ENCODE measurements around the gene MYLIP.

DNA sequence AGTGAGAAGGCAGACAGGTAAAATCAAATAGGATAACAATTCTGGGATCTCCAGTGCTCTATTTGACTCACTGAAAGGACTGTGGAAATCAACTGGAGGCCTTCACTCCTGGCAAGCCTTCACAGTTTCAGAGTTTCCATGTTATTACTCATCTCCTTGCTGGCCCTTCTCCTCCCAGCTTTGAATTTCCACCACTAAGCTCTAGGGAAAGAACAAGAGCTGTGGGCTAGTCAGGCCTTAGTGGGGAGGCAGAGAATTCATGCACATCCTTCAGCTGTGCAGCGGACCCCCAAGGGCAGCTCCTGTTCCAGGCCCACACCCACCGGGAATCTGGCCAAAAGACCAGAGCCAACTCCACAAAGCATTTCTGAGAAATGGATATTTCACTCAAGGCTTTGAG, 26.0 kb downstream of the MYLIP start:
- TF ChIP-seq, protein P1, sequence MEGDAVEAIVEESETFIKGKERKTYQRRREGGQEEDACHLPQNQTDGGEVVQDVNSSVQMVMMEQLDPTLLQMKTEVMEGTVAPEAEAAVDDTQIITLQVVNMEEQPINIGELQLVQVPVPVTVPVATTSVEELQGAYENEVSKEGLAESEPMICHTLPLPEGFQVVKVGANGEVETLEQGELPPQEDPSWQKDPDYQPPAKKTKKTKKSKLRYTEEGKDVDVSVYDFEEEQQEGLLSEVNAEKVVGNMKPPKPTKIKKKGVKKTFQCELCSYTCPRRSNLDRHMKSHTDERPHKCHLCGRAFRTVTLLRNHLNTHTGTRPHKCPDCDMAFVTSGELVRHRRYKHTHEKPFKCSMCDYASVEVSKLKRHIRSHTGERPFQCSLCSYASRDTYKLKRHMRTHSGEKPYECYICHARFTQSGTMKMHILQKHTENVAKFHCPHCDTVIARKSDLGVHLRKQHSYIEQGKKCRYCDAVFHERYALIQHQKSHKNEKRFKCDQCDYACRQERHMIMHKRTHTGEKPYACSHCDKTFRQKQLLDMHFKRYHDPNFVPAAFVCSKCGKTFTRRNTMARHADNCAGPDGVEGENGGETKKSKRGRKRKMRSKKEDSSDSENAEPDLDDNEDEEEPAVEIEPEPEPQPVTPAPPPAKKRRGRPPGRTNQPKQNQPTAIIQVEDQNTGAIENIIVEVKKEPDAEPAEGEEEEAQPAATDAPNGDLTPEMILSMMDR (conservative IDR thresholded peaks at IDR 0.05; ENCODE audit: low read depth in 2 of 2): no peak
- TF ChIP-seq, protein P2, sequence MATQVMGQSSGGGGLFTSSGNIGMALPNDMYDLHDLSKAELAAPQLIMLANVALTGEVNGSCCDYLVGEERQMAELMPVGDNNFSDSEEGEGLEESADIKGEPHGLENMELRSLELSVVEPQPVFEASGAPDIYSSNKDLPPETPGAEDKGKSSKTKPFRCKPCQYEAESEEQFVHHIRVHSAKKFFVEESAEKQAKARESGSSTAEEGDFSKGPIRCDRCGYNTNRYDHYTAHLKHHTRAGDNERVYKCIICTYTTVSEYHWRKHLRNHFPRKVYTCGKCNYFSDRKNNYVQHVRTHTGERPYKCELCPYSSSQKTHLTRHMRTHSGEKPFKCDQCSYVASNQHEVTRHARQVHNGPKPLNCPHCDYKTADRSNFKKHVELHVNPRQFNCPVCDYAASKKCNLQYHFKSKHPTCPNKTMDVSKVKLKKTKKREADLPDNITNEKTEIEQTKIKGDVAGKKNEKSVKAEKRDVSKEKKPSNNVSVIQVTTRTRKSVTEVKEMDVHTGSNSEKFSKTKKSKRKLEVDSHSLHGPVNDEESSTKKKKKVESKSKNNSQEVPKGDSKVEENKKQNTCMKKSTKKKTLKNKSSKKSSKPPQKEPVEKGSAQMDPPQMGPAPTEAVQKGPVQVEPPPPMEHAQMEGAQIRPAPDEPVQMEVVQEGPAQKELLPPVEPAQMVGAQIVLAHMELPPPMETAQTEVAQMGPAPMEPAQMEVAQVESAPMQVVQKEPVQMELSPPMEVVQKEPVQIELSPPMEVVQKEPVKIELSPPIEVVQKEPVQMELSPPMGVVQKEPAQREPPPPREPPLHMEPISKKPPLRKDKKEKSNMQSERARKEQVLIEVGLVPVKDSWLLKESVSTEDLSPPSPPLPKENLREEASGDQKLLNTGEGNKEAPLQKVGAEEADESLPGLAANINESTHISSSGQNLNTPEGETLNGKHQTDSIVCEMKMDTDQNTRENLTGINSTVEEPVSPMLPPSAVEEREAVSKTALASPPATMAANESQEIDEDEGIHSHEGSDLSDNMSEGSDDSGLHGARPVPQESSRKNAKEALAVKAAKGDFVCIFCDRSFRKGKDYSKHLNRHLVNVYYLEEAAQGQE (IDR thresholded peaks at IDR 0.05; ENCODE audit: unreplicated experiment): no peak
- TF ChIP-seq JUNB (IDR thresholded peaks at IDR 0.05; ENCODE audit: unreplicated experiment) (no peak), POLR2AphosphoS5 (IDR thresholded peaks at IDR 0.05; ENCODE audit: low read depth) (no peak), EZH2 (IDR thresholded peaks at IDR 0.05; ENCODE audit: low read depth, unreplicated experiment) (no peak), STAT1 (IDR thresholded peaks at IDR 0.05; ENCODE audit: unreplicated experiment) (no peak), EZH2phosphoT487 (IDR thresholded peaks at IDR 0.05; ENCODE audit: unreplicated experiment) (no peak), ZNF331 (CRISPR knock-in tag; IDR thresholded peaks at IDR 0.05; ENCODE audit: low read depth) (no peak), CREB1 (CRISPR knock-in tag; IDR thresholded peaks at IDR 0.05; ENCODE audit: low read depth) (no peak), NANOG (IDR thresholded peaks at IDR 0.05; ENCODE audit: borderline replicate concordance) (no peak), ZNF114 (CRISPR knock-in tag; IDR thresholded peaks at IDR 0.05) (no peak)
- TF ChIP-seq, protein P3, sequence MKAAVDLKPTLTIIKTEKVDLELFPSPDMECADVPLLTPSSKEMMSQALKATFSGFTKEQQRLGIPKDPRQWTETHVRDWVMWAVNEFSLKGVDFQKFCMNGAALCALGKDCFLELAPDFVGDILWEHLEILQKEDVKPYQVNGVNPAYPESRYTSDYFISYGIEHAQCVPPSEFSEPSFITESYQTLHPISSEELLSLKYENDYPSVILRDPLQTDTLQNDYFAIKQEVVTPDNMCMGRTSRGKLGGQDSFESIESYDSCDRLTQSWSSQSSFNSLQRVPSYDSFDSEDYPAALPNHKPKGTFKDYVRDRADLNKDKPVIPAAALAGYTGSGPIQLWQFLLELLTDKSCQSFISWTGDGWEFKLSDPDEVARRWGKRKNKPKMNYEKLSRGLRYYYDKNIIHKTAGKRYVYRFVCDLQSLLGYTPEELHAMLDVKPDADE (IDR thresholded peaks at IDR 0.05): no peak
- TF ChIP-seq, protein P4, sequence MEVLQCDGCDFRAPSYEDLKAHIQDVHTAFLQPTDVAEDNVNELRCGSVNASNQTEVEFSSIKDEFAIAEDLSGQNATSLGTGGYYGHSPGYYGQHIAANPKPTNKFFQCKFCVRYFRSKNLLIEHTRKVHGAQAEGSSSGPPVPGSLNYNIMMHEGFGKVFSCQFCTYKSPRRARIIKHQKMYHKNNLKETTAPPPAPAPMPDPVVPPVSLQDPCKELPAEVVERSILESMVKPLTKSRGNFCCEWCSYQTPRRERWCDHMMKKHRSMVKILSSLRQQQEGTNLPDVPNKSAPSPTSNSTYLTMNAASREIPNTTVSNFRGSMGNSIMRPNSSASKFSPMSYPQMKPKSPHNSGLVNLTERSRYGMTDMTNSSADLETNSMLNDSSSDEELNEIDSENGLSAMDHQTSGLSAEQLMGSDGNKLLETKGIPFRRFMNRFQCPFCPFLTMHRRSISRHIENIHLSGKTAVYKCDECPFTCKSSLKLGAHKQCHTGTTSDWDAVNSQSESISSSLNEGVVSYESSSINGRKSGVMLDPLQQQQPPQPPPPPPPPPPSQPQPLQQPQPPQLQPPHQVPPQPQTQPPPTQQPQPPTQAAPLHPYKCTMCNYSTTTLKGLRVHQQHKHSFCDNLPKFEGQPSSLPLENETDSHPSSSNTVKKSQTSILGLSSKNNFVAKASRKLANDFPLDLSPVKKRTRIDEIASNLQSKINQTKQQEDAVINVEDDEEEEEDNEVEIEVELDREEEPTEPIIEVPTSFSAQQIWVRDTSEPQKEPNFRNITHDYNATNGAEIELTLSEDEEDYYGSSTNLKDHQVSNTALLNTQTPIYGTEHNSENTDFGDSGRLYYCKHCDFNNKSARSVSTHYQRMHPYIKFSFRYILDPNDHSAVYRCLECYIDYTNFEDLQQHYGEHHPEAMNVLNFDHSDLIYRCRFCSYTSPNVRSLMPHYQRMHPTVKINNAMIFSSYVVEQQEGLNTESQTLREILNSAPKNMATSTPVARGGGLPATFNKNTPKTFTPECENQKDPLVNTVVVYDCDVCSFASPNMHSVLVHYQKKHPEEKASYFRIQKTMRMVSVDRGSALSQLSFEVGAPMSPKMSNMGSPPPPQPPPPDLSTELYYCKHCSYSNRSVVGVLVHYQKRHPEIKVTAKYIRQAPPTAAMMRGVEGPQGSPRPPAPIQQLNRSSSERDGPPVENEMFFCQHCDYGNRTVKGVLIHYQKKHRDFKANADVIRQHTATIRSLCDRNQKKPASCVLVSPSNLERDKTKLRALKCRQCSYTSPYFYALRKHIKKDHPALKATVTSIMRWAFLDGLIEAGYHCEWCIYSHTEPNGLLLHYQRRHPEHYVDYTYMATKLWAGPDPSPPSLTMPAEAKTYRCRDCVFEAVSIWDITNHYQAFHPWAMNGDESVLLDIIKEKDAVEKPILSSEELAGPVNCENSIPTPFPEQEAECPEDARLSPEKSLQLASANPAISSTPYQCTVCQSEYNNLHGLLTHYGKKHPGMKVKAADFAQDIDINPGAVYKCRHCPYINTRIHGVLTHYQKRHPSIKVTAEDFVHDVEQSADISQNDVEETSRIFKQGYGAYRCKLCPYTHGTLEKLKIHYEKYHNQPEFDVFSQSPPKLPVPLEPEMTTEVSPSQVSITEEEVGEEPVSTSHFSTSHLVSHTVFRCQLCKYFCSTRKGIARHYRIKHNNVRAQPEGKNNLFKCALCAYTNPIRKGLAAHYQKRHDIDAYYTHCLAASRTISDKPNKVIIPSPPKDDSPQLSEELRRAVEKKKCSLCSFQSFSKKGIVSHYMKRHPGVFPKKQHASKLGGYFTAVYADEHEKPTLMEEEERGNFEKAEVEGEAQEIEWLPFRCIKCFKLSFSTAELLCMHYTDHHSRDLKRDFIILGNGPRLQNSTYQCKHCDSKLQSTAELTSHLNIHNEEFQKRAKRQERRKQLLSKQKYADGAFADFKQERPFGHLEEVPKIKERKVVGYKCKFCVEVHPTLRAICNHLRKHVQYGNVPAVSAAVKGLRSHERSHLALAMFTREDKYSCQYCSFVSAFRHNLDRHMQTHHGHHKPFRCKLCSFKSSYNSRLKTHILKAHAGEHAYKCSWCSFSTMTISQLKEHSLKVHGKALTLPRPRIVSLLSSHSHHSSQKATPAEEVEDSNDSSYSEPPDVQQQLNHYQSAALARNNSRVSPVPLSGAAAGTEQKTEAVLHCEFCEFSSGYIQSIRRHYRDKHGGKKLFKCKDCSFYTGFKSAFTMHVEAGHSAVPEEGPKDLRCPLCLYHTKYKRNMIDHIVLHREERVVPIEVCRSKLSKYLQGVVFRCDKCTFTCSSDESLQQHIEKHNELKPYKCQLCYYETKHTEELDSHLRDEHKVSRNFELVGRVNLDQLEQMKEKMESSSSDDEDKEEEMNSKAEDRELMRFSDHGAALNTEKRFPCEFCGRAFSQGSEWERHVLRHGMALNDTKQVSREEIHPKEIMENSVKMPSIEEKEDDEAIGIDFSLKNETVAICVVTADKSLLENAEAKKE (CRISPR knock-in tag; IDR thresholded peaks at IDR 0.05): no peak
